HepG2 (cell line): ENCODE results near the gene RALY. TPM values are rescaled to one million over a fixed set of nuclear protein-coding genes. Genes with fewer than 3 reads are reported as not detected.

Experiments
- ELK4 ChIP-seq: sonication (generic); formaldehyde crosslinking; IDR thresholded peaks from 2 replicates; pipeline ENCODE4 v1.9.0; 2021; ENCODE audit warnings: missing genetic modification reagents, borderline replicate concordance
- ETS1 ChIP-seq: sonication (generic); formaldehyde crosslinking; IDR thresholded peaks from 2 replicates; pipeline ENCODE4 v1.4.0; 2020; ENCODE audit warnings: missing genetic modification reagents
- FOXP4 ChIP-seq: sonication (generic); formaldehyde crosslinking; IDR thresholded peaks from 2 replicates; pipeline ENCODE4 v1.4.0; 2020; ENCODE audit warnings: missing genetic modification reagents
- LBX2 ChIP-seq: sonication (generic); formaldehyde crosslinking; IDR thresholded peaks from 2 replicates; pipeline ENCODE4 v1.5.0; 2020; ENCODE audit warnings: missing genetic modification reagents, mild to moderate bottlenecking, borderline replicate concordance
- NFYB ChIP-seq: sonication (generic); formaldehyde crosslinking; IDR thresholded peaks from 2 replicates; pipeline ENCODE4 v1.4.0; 2020; ENCODE audit warnings: missing genetic modification reagents
- SIN3A ChIP-seq: IDR thresholded peaks from 2 replicates; pipeline ENCODE4 v1.6.1; 2011; ENCODE audit warnings: low read depth, mild to moderate bottlenecking, control low read depth, low read length, borderline replicate concordance
- TARDBP ChIP-seq: sonication (generic); formaldehyde crosslinking; IDR thresholded peaks from 2 replicates; pipeline ENCODE4 v1.8.0; 2022; ENCODE audit warnings: mild to moderate bottlenecking, missing genetic modification reagents
- TBX3 ChIP-seq: fragments of 450-650 bp; IDR thresholded peaks from 2 replicates; pipeline ENCODE4 v1.6.1; 2017; ENCODE audit warnings: antibody characterized with exemption, mild to moderate bottlenecking, inconsistent platforms, borderline replicate concordance
- TSC22D2 ChIP-seq: sonication (generic); formaldehyde crosslinking; IDR thresholded peaks from 2 replicates; pipeline ENCODE4 v1.5.1; 2020; ENCODE audit warnings: missing genetic modification reagents, mild to moderate bottlenecking, borderline replicate concordance
- ZGPAT ChIP-seq: IDR thresholded peaks from 2 replicates; pipeline ENCODE4 v1.6.1; 2016; ENCODE audit warnings: mild to moderate bottlenecking
- ZNF17 ChIP-seq: sonication (generic); formaldehyde crosslinking; IDR thresholded peaks from 2 replicates; pipeline ENCODE4 v1.5.0; 2020; ENCODE audit warnings: mild to moderate bottlenecking, missing genetic modification reagents
- ZNF460 ChIP-seq: sonication (generic); formaldehyde crosslinking; IDR thresholded peaks from 2 replicates; pipeline ENCODE4 v1.5.1; 2020; ENCODE audit warnings: missing genetic modification reagents, mild to moderate bottlenecking, borderline replicate concordance
- ZNF737 ChIP-seq: sonication (generic); formaldehyde crosslinking; IDR thresholded peaks from 2 replicates; pipeline ENCODE4 v1.5.0; 2020; ENCODE audit warnings: missing genetic modification reagents, mild to moderate bottlenecking, borderline replicate concordance
- polyA plus RNA-seq, 8 experiments: library from polyadenylated mRNA; depleted of rRNA in 3 of 8; stranded (reverse) in 7 of 8; unstranded in 1 of 8; fragments of >200 nt; fragmentation: Illumina TruSeq in 4 of 8; extraction: Trizol in 4 of 8; gene quantifications; 2 replicates each; pipeline versions ENCODE4 v1.2.1 to v1.2.3, GENCODE V29; 2011 to 2016; ENCODE audit warnings: low read depth in 4 of 8, missing spikeins in 1 of 8, mixed read lengths in 1 of 8; ENCODE audit not compliant: insufficient read depth in 1 of 8
- total RNA-seq, 5 experiments: library from RNA; depleted of rRNA; stranded (reverse); fragments of >200 nt; fragmentation: Illumina TruSeq; extraction: Trizol; gene quantifications; 2 replicates each; pipeline ENCODE4 v1.2.3, GENCODE V29; 2016; ENCODE audit warnings: low read depth in 1 of 5
- TF ChIP-seq, protein P1 (sequence below): sonication (generic); formaldehyde crosslinking; IDR thresholded peaks from 2 replicates; pipeline ENCODE4 v1.5.0; 2020; ENCODE audit warnings: missing genetic modification reagents, mild to moderate bottlenecking, borderline replicate concordance
- TF ChIP-seq, protein P2 (sequence below): sonication (generic); formaldehyde crosslinking; IDR thresholded peaks from 2 replicates; pipeline ENCODE4 v1.4.0; 2020; ENCODE audit warnings: missing genetic modification reagents

The RALY gene
- total and polyA plus RNA-seq, 2 of the 13 experiments (the other 11 are each of a cell fraction or from before 2014, with no cell fraction given): 178 to 186 TPM

DNA sequence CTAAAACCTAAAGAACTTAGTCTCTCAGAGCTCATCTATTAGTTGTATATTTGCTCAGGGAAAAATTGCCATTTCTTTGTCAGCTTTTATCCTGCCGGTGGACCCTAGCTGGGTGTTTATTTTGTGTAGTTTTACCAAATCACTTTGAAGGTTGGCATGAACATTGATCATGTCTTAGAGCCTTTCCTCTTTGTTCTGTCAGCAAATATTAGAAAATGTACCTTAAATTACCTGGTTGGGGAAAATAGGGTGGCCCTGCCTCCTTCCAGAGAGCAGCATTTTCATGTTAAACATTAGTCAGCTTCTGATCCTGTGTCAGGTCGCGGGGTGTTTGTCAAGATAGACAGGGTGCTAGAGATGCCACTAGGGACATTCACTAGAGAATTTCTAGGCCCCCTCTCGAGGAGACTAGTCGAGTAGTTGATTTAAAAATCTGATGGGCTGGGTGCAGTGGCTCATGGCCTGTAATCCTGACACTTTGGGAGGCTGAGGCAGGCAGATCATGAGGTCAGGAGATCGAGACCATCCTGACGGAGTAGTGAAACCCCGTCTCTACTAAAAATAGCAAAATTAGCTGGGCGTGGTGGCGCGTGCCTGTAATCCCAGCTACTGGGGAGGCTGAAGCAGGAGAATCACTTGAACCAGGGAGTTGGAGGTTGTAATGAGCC, 11.2 kb downstream of the RALY start (continued):
- TF ChIP-seq TSC22D2 (CRISPR knock-in tag) (no peak), SIN3A (peak; percentile 80; the same call in 1 of the 2 replicates), ZNF17 (CRISPR knock-in tag) (no peak), NFYB (CRISPR knock-in tag) (no peak; the same call in 1 of the 2 replicates), ETS1 (CRISPR knock-in tag) (no peak), ZNF460 (CRISPR knock-in tag) (peak; percentile 98), ZNF737 (no peak), ELK4 (CRISPR knock-in tag) (no peak), FOXP4 (CRISPR knock-in tag) (peak; percentile 94), TBX3 (peak; percentile 83; the same call in 1 of the 2 replicates), TARDBP (CRISPR knock-in tag) (peak; percentile 92), LBX2 (no peak), ZGPAT (peak; percentile 94)
- TF ChIP-seq, protein P1, sequence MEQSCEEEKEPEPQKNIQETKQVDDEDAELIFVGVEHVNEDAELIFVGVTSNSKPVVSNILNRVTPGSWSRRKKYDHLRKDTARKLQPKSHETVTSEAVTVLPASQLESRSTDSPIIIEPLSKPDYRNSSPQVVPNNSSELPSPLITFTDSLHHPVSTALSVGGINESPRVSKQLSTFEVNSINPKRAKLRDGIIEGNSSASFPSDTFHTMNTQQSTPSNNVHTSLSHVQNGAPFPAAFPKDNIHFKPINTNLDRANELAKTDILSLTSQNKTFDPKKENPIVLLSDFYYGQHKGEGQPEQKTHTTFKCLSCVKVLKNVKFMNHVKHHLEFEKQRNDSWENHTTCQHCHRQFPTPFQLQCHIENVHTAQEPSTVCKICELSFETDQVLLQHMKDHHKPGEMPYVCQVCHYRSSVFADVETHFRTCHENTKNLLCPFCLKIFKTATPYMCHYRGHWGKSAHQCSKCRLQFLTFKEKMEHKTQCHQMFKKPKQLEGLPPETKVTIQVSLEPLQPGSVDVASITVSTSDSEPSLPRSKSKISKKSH (CRISPR knock-in tag): no peak
- TF ChIP-seq, protein P2, sequence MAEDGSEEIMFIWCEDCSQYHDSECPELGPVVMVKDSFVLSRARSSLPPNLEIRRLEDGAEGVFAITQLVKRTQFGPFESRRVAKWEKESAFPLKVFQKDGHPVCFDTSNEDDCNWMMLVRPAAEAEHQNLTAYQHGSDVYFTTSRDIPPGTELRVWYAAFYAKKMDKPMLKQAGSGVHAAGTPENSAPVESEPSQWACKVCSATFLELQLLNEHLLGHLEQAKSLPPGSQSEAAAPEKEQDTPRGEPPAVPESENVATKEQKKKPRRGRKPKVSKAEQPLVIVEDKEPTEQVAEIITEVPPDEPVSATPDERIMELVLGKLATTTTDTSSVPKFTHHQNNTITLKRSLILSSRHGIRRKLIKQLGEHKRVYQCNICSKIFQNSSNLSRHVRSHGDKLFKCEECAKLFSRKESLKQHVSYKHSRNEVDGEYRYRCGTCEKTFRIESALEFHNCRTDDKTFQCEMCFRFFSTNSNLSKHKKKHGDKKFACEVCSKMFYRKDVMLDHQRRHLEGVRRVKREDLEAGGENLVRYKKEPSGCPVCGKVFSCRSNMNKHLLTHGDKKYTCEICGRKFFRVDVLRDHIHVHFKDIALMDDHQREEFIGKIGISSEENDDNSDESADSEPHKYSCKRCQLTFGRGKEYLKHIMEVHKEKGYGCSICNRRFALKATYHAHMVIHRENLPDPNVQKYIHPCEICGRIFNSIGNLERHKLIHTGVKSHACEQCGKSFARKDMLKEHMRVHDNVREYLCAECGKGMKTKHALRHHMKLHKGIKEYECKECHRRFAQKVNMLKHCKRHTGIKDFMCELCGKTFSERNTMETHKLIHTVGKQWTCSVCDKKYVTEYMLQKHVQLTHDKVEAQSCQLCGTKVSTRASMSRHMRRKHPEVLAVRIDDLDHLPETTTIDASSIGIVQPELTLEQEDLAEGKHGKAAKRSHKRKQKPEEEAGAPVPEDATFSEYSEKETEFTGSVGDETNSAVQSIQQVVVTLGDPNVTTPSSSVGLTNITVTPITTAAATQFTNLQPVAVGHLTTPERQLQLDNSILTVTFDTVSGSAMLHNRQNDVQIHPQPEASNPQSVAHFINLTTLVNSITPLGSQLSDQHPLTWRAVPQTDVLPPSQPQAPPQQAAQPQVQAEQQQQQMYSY: no peak; the same call in 1 of the 2 replicates
